K562 (cell line): Measurements from ENCODE around the gene WASF3.

Source experiments
- CEBPB ChIP-seq: fragments of 450-650 bp; IDR thresholded peaks from 2 replicates; pipeline ENCODE4 v1.6.1; 2016; ENCODE audit warnings: missing genetic modification characterization, missing compliant biosample characterization
- CTCF ChIP-seq, 3 experiments: IDR thresholded peaks in 2 of 3; conservative IDR thresholded peaks in 1 of 3; 2 replicates each; pipeline ENCODE4 v1.5.1; 2011 to 2012; ENCODE audit warnings: low read length in 3 of 3, mild to moderate bottlenecking in 3 of 3, control low read depth in 2 of 3, improper control_type of control experiment in 1 of 3, inconsistent platforms in 1 of 3, low read depth in 1 of 3, mixed read lengths in 1 of 3, moderate library complexity in 1 of 3; ENCODE audit not compliant: insufficient read depth in 2 of 3
- E2F5 ChIP-seq: sonication (generic); formaldehyde crosslinking; IDR thresholded peaks from 2 replicates; pipeline ENCODE4 v1.8.0; 2022; ENCODE audit warnings: mild to moderate bottlenecking, missing genetic modification reagents
- EP300 ChIP-seq: IDR thresholded peaks from 2 replicates; pipeline ENCODE4 v1.6.1; 2012; ENCODE audit warnings: low read length, improper control_type of control experiment
- NFIC ChIP-seq: fragments of 450-650 bp; IDR thresholded peaks from 2 replicates; pipeline ENCODE4 v1.6.1; 2017; ENCODE audit warnings: mild to moderate bottlenecking, inconsistent platforms
- POLR2A ChIP-seq: fragments of 450-650 bp; conservative IDR thresholded peaks from 2 replicates; pipeline ENCODE4 v1.6.1; 2016
- SP1 ChIP-seq: sonication (generic); formaldehyde crosslinking; IDR thresholded peaks from 2 replicates; pipeline ENCODE4 v1.8.1; 2022; ENCODE audit warnings: mild to moderate bottlenecking, missing genetic modification reagents
- ZEB2 ChIP-seq: fragments of 450-650 bp; IDR thresholded peaks from 2 replicates; pipeline ENCODE4 v1.6.1; 2016
- ZNF274 ChIP-seq: IDR thresholded peaks from 2 replicates; pipeline ENCODE4 v1.6.1; 2011; ENCODE audit warnings: low read depth, mild to moderate bottlenecking, low read length, moderate library complexity, borderline replicate concordance
- ZNF444 ChIP-seq: fragments of 250-450 bp; sonication (Bioruptor Pico); IDR thresholded peaks from 2 replicates; pipeline ENCODE4 v1.4.0; 2020; ENCODE audit warnings: mild to moderate bottlenecking, moderate library complexity
- TF ChIP-seq, protein P1 (sequence below): sonication (generic); formaldehyde crosslinking; IDR thresholded peaks from 2 replicates; pipeline ENCODE4 v1.8.1; 2022; ENCODE audit warnings: missing genetic modification reagents
- TF ChIP-seq, protein P2 (sequence below): fragments of 250-450 bp; sonication (Bioruptor Pico); IDR thresholded peaks from 2 replicates; pipeline ENCODE4 v1.5.0; 2020; ENCODE audit warnings: mild to moderate bottlenecking, borderline replicate concordance

DNA sequence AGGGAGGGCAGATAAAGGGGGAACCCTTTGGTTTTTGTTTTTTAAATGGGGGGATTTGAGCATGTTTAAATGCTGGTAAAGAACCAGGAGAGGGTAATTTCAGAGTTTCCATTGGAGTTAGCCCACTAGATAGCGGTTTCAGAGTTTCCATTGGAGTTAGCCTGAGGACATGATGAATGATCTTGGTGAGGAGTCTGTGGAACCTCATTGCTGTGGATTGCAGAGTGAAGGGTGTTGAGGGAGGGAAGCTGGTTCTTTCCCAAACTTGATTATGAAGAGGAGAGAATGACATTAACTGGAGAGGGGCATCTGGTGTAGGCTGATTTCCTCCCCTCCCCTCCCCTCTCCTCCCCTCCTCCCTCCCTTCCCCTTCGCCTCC is 5.0 kb downstream of the WASF3 start:
- TF ChIP-seq ZNF444 (CRISPR knock-in tag) (no peak), ZNF274 (no peak), EP300 (no peak), CTCF (IDR thresholded peaks at IDR 0.05 in 2 of 3, conservative IDR thresholded peaks at IDR 0.05 in 1 of 3; ENCODE audit: insufficient read depth in 2 of 3, low read depth in 1 of 3, low read length in 3 of 3) (no peak), NFIC (no peak), SP1 (CRISPR knock-in tag) (no peak), CEBPB (tag) (no peak), ZEB2 (no peak), E2F5 (CRISPR knock-in tag) (no peak), POLR2A (no peak)
- TF ChIP-seq, protein P1, sequence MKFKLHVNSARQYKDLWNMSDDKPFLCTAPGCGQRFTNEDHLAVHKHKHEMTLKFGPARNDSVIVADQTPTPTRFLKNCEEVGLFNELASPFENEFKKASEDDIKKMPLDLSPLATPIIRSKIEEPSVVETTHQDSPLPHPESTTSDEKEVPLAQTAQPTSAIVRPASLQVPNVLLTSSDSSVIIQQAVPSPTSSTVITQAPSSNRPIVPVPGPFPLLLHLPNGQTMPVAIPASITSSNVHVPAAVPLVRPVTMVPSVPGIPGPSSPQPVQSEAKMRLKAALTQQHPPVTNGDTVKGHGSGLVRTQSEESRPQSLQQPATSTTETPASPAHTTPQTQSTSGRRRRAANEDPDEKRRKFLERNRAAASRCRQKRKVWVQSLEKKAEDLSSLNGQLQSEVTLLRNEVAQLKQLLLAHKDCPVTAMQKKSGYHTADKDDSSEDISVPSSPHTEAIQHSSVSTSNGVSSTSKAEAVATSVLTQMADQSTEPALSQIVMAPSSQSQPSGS (CRISPR knock-in tag) = no peak
- TF ChIP-seq, protein P2, sequence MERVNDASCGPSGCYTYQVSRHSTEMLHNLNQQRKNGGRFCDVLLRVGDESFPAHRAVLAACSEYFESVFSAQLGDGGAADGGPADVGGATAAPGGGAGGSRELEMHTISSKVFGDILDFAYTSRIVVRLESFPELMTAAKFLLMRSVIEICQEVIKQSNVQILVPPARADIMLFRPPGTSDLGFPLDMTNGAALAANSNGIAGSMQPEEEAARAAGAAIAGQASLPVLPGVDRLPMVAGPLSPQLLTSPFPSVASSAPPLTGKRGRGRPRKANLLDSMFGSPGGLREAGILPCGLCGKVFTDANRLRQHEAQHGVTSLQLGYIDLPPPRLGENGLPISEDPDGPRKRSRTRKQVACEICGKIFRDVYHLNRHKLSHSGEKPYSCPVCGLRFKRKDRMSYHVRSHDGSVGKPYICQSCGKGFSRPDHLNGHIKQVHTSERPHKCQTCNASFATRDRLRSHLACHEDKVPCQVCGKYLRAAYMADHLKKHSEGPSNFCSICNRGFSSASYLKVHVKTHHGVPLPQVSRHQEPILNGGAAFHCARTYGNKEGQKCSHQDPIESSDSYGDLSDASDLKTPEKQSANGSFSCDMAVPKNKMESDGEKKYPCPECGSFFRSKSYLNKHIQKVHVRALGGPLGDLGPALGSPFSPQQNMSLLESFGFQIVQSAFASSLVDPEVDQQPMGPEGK (CRISPR knock-in tag) = no peak
